HEK293T (cell line): ENCODE data around the gene RPGR.

Experiments used
- BHLHE40 ChIP-seq: fragments of 450-650 bp; IDR thresholded peaks from 2 replicates; pipeline ENCODE4 v1.6.1; 2016; ENCODE audit warnings: mild to moderate bottlenecking, moderate library complexity, borderline replicate concordance
- ELF4 ChIP-seq: fragments of 450-650 bp; IDR thresholded peaks from 2 replicates; pipeline ENCODE4 v1.6.1; 2017; ENCODE audit warnings: antibody characterized with exemption
- SP1 ChIP-seq: fragments of 450-650 bp; IDR thresholded peaks from 2 replicates; pipeline ENCODE4 v1.6.1; 2017
- TARDBP ChIP-seq: fragments of 450-650 bp; IDR thresholded peaks from 2 replicates; pipeline ENCODE4 v1.6.1; 2016
- ZNF384 ChIP-seq: fragments of 450-650 bp; IDR thresholded peaks from 2 replicates; pipeline ENCODE4 v1.6.1; 2016

DNA sequence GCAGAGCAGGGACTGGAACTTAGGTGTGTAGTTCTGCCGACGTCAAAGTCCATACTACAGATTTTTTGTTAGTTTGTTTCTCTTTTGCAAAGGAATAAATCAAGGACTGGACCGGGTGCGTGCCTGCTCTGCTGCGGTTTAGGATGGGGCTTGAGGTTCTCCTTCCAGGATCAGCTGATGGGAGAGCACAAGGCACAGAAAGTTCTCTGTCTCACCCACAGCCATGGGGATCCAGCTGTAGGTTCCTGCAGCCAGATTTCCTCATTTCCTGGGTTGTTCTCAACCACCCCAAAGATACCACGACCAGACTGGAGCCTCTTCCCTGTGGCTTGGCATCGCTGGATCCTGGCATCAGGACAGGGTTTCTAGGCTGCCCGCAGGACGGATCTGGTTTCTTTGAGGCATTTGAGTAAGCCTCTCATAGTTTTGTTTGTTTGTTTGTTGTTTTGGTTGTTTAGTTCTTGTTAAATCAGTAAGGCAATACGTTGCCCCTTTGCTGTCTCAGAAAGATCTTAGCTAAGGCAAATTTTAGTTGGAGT is 105.8 kb downstream of the RPGR start:
- no peak for TF ChIP-seq ELF4
- no peak for TF ChIP-seq ZNF384
- TF ChIP-seq SP1 = no peak
- no peak for TF ChIP-seq BHLHE40
- no peak for TF ChIP-seq TARDBP
